ENCODE results near the gene GCM1.

The GCM1 gene

GRCh38 chr6:53136000-53136609 is 12.5 kb downstream of the GCM1 start:
- Histone ChIP-seq H4K20me1 (ENCODE audit: control insufficient read depth, insufficient read depth, low read depth, low read length) (no peaks in the 10 kb centered on the region), H3K4me3 (ENCODE audit: low read length) (no peak overlapping the region), H3K9me2 (replicated peaks; ENCODE audit: control insufficient read depth, low read length) (no peaks in the 10 kb centered on the region), H3K4me2 (ENCODE audit: low read length) (no peak overlapping the region), H3K79me2 (ENCODE audit: control insufficient read depth, low read length) (no peaks in the 10 kb centered on the region), H3K27ac (ENCODE audit: low read depth, low read length) (no peak overlapping the region), H3K27me3 (ENCODE audit: control insufficient read depth, low read length) (peaks cover 2% of the 10 kb centered on the region), H3K36me3 (ENCODE audit: control insufficient read depth, low read length) (no peaks in the 10 kb centered on the region), H3K9me3 (ENCODE audit: control insufficient read depth, insufficient read depth, low read length) (no peaks in the 10 kb centered on the region), H3F3A (ENCODE audit: control insufficient read depth, insufficient read depth) (no peaks in the 10 kb centered on the region), H3K4me1 (ENCODE audit: control insufficient read depth, low read length) (no peaks in the 10 kb centered on the region)
- TF ChIP-seq EZH2phosphoT487 (IDR thresholded peaks at IDR 0.05; ENCODE audit: borderline replicate concordance, low read length): no peak
- TF ChIP-seq CTCF (IDR thresholded peaks at IDR 0.05; ENCODE audit: low read depth, low read length, poor library complexity, severe bottlenecking): no peak

DNA sequence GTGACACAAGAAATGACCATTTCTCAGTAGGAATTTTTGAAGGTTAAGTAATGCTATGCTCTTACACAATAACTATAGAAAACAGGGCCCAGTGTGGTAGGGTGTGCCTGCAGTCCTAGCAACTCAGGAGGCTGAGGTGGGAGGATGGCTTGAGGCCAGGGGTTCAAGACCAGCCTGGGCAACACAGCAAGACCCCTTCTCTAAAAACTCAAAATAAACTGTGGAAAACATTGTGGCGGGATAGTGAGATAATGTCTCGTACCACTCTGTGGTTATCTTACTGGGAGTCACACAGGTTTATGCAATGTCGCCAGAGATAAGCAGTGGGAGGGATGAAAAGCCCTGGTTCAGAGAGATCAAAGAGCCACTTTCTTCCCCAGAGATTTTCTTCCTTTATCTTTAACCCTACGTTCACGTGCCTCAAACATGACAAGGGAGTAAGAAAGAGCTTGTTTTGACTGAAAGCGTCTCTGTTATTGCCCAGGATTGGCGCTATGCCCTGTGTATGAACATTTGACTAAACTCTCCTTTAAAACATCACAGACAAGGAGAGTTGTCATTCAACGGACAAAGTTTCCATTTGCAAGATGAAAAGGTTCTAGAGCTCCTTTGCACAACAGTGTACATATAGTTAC is 13.9 kb downstream of the GCM1 start:
- Histone ChIP-seq H3K9me2 (replicated peaks; ENCODE audit: control insufficient read depth, low read length) (no peaks in the 10 kb centered on the region), H3K36me3 (ENCODE audit: control insufficient read depth, low read length) (no peaks in the 10 kb centered on the region), H3K27ac (ENCODE audit: low read depth, low read length) (no peak overlapping the region)

DNA sequence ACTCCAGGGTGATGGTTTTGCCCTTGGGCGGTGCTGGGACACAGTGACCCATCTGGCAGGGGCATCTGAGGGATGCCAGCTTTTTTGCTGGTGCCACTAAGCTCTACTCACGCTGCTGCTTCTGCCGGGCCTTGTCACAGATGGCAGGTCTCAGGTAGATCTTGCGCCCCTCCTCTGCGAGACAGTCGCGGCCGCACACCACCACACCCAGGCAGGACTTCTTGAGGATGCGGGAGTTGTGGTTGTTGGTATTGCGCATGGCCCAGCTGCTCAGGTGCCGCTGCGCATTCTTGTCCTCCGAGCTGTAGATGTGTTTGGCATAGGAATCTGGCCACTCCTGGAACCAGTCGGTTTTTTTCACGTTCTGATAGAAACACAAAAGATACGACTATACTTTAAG is 14.7 kb downstream of the GCM1 start:
- Histone ChIP-seq H4K20me1 (ENCODE audit: control insufficient read depth, insufficient read depth, low read depth, low read length) (no peaks in the 10 kb centered on the region), H3K4me2 (ENCODE audit: low read length) (no peak overlapping the region), H3K9me3 (ENCODE audit: control insufficient read depth, insufficient read depth, low read length) (no peaks in the 10 kb centered on the region), H3K4me3 (ENCODE audit: low read length) (no peak overlapping the region), H3K4me1 (ENCODE audit: control insufficient read depth, low read length) (no peaks in the 10 kb centered on the region), H3K27me3 (ENCODE audit: control insufficient read depth, low read length) (peaks cover 12% of the 10 kb centered on the region), H3K9me2 (replicated peaks; ENCODE audit: control insufficient read depth, low read length) (no peaks in the 10 kb centered on the region), H3K36me3 (ENCODE audit: control insufficient read depth, low read length) (no peaks in the 10 kb centered on the region), H3K27ac (ENCODE audit: low read depth, low read length) (no peak overlapping the region), H3K79me2 (ENCODE audit: control insufficient read depth, low read length) (no peaks in the 10 kb centered on the region), H3F3A (ENCODE audit: control insufficient read depth, insufficient read depth) (no peaks in the 10 kb centered on the region)
- TF ChIP-seq EZH2phosphoT487 (IDR thresholded peaks at IDR 0.05; ENCODE audit: borderline replicate concordance, low read length): no peak
- no peak for TF ChIP-seq CTCF (IDR thresholded peaks at IDR 0.05; ENCODE audit: low read depth, low read length, poor library complexity, severe bottlenecking)

More for the DNA sequence above, 13.9 kb downstream of the GCM1 start:
- H3K79me2 ChIP-seq (ENCODE audit: control insufficient read depth, low read length): no peaks in the 10 kb centered on the region
- no peak overlapping the region for H3K4me3 ChIP-seq (ENCODE audit: low read length)
- H3K9me3 ChIP-seq (ENCODE audit: control insufficient read depth, insufficient read depth, low read length): no peaks in the 10 kb centered on the region
- H3K4me1 ChIP-seq (ENCODE audit: control insufficient read depth, low read length): no peaks in the 10 kb centered on the region
- H4K20me1 ChIP-seq (ENCODE audit: control insufficient read depth, insufficient read depth, low read depth, low read length): no peaks in the 10 kb centered on the region
- H3K4me2 ChIP-seq (ENCODE audit: low read length): no peak overlapping the region
- no peaks in the 10 kb centered on the region for H3F3A ChIP-seq (ENCODE audit: control insufficient read depth, insufficient read depth)
- TF ChIP-seq CTCF (IDR thresholded peaks at IDR 0.05; ENCODE audit: low read depth, low read length, poor library complexity, severe bottlenecking): no peak
- TF ChIP-seq EZH2phosphoT487 (IDR thresholded peaks at IDR 0.05; ENCODE audit: borderline replicate concordance, low read length): no peak
- H3K27me3 ChIP-seq (ENCODE audit: control insufficient read depth, low read length): peaks cover 12% of the 10 kb centered on the region
